Stimulated activated CD4-positive, alpha-beta T cell treated with anti-CD3 and anti-CD28 coated beads, Interleukin-2, amount 100 ng/mL, for 4 hours (primary cell): ENCODE results near the gene B4GALT4.
"Not testable (repeated sequence)": the region's sequence is repeated elsewhere in the genome, so short reads cannot be mapped to it uniquely, and the experiment has no call there.

Experiments
- DNase-seq: peaks from one replicate; pipeline ENCODE4 v3.0.0-alpha.2; 2020; ENCODE audit warnings: low read depth

Gene B4GALT4

GRCh38 chr3:119195911-119196310 is 44.8 kb downstream of the B4GALT4 start:
- no peak for DNase-seq

DNA sequence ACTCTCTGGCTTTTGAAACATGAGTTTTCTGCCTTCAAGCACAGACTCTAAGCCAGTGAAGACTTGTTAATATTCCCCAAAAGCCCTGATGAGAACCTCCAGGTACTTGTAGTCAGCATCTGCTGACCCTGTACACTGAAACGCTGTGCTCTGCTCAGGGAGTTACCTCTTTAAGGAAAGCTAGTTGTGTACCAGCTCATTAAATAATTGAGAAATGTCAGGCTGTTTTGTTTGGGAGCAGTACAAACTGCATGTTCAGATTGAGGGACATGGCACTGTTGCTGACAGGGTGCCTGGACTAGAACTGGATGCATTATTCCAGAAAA is 45.6 kb downstream of the B4GALT4 start:
- no peak for DNase-seq

- no peak for DNase-seq
These were observed 46.2 kb downstream of the B4GALT4 start for GRCh38 chr3:119194237-119195150.

DNA sequence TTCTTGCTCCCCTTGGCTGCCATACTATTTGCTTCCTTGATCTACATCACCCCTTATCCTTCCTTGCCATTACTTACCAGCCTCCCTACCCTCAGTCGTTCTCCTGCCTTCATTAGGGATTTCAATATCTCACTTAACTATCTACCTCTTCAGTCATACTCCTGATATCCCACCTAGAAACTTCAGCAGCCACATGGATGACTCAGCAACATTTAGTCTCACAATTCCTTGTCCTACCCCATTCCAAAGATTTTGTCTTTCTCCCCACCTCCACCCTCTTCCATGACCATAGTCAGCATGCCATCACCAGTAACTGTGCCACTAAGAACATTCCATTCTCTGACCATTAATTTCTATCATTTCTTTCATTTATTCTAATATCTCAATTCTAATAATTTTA is 48.9 kb downstream of the B4GALT4 start:
- no peak for DNase-seq

DNA sequence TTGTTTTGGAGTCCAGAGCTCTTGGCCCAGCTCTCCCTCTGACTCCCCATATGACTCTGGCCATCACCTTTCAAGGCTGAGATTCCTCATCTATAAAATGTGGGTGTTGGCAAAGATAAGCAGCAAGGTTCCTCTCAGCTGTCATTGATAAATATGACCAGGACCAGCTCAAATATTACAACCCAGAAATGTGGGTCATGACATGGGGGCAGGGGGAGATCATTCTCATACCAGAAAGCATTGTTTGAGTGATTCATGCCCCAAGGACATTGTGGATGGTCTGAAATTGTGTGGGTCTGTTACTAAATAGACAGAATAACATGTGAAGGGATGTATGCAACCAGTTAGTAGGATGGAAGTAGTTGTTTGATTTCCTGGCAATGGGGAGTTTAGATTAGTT is 53.4 kb downstream of the B4GALT4 start:
- DNase-seq = no peak

GRCh38 chr3:119184796-119185570 is 55.7 kb downstream of the B4GALT4 start:
- no peak for DNase-seq

GRCh38 chr3:119184111-119184510 is 56.6 kb downstream of the B4GALT4 start:
- DNase-seq = no peak

DNA sequence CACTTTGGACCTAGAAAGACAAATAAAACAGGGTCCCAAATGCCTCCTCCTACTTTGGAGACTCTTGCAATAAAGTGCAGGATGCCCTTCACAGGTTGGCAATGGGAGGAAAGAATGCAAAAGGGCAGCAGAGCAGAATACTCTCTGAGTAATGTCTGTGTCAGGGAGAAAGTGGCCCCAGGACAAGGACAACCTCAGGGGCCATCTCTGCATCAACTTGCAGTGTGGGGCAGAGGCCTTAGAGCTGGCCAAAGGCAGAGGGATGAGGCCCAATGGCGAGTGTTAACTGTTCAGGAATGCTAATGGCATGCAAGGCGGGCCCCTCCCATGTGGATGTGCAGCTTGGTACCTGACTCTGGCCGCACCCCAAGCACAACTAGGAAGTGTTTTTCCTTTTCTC is 58.9 kb downstream of the B4GALT4 start:
- DNase-seq = no peak

GRCh38 chr3:119177321-119177720 is 63.4 kb downstream of the B4GALT4 start:
- no peak for DNase-seq

GRCh38 chr3:119176778-119177177 is 63.9 kb downstream of the B4GALT4 start:
- no peak for DNase-seq

DNA sequence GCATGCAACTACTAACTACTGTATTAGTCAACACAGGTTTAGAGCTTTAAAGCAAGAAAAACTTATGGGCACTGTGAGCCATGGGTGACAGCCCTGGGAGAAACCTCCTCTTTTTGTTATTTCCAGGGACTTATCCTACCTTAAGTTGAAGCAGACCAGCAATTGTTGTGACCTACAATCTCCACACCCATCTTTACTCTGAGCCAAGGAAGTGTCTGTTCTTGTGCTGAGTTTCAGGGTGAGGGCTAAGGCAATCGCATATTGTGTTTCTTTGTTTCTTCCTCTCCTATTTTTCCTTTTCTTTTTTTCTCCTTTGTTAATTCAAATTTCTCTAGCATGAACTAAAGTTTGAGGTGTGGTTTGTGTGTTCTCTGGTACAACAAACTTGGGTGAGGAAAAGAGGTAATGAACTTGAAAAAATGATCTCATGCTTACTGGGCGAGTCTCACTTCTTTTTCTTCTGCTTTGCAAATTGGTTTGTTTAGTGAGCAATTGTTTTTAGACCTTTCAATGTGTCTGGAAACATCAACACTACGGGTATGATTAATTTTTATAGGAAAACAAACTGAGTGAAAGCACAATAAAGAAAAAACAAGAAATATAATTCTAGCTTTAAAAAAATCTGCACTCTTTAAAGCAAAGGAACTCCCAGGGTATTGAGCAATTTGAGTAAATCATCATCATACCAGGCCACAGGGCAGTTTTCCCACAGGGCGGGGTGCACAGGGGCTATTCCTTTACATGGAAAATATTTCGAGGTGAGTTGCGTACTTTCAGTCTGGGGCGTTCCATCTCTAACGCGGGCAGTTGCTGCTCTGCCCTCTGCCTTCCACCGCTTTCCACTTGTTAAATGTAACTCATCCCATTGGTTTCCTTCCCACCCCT is 64.6 kb downstream of the B4GALT4 start:
- DNase-seq = no peak

DNA sequence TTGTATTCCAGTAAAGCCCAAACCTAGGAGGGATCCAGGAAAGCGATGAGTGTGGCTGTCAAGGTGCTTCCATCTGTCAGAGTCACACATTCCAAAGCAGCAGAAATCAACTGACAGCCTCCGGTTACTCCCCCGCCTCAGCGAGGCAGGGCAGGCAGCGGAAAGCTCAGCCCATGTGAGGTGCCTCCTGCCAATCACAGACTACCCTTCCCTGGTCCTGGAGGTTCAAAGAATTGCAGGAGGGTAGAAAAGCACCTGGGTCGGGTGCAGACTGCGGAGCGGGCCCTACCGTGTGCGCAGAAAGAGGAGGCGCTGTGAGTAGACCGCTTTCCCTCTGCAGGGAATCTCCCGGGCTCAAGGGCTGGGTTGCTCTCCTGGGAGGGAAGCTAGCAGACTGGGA is 67.4 kb downstream of the B4GALT4 start, which contains the start of gene UPK1B:
Gene UPK1B (plus strand): TSS at position 274 of the 400 bp plus-strand sequence. CDS start 13,144 bp downstream, outside the sequence.
- DNase-seq = no peak

GRCh38 chr3:119170821-119171220 is 69.9 kb downstream of the B4GALT4 start:
- DNase-seq = no peak

DNA sequence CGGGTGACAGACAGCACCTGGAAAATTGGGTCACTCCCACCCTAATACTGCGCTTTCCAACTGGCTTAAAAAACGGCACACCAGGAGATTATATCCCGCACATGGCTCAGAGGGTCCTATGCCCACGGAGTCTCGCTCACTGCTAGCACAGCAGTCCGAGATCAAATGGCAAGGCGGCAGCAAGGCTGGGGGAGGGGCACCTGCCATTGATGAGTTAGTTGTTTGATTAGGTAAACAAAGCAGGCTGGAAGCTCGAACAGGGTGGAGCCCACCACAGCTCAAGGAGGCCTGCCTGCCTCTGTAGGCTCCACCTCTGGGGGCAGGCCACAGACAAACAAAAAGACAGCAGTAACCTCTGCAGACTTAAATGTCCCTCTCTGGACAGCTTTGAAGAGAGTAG is 75.9 kb downstream of the B4GALT4 start:
- not testable (repeated sequence) for DNase-seq
